Measurements from ENCODE around the gene MZF1. TPM values are rescaled to one million over a fixed set of nuclear protein-coding genes. Genes with fewer than 3 reads are reported as not detected.

The MZF1 gene
- total and polyA plus RNA-seq, 5 donors, result 10.1 to 15.6 (median 12.0) TPM

- Histone ChIP-seq H3K27ac (ENCODE audit: low read length) (no peak overlapping the region), H3K4me3 (ENCODE audit: low read length) (no peak overlapping the region), H3K4me1 (ENCODE audit: control insufficient read depth, insufficient read depth, low read length) (peaks cover 13% of the 10 kb centered on the region), H3K9me3 (ENCODE audit: control insufficient read depth, low read length) (no peaks in the 10 kb centered on the region), H3K27me3 (ENCODE audit: control insufficient read depth, insufficient read depth) (no peaks in the 10 kb centered on the region)
- intact Hi-C loops (cut with DNase I), result no loop called here
- ATAC-seq (no peak), DNase-seq (no peak)
- WGBS, result 89% methylated on average over 2 of the region's 2 CpGs
Measured at GRCh38 chr19:58552655-58553054, 20.5 kb downstream of the MZF1 start.

GRCh38 chr19:58551577-58552471, 21.3 kb downstream of the MZF1 start:
- intact Hi-C loops (cut with DNase I), result no loop called here
- Histone ChIP-seq H3K27ac (ENCODE audit: low read length) (no peak overlapping the region), H3K27me3 (ENCODE audit: control insufficient read depth, insufficient read depth) (no peaks in the 10 kb centered on the region), H3K4me1 (ENCODE audit: control insufficient read depth, insufficient read depth, low read length) (peaks cover 9% of the 10 kb centered on the region), H3K9me3 (ENCODE audit: control insufficient read depth, low read length) (no peaks in the 10 kb centered on the region), H3K4me3 (ENCODE audit: low read length) (no peak overlapping the region)
- ATAC-seq (no peak), DNase-seq (no peak)
- WGBS, result 92% methylated on average over 18 of the region's 18 CpGs

GRCh38 chr19:58551123-58551497, 22.0 kb downstream of the MZF1 start:
- Histone ChIP-seq H3K27ac (ENCODE audit: low read length) (no peak overlapping the region), H3K4me3 (ENCODE audit: low read length) (no peak overlapping the region), H3K9me3 (ENCODE audit: control insufficient read depth, low read length) (no peaks in the 10 kb centered on the region), H3K4me1 (ENCODE audit: control insufficient read depth, insufficient read depth, low read length) (peaks cover 15% of the 10 kb centered on the region), H3K27me3 (ENCODE audit: control insufficient read depth, insufficient read depth) (no peaks in the 10 kb centered on the region)
- ATAC-seq (no peak), DNase-seq (no peak)
- intact Hi-C loops (cut with DNase I), result no loop called here
- 39% methylated on average over 1 of the region's 1 CpG for WGBS

- intact Hi-C loops (cut with DNase I), result no loop called here
- Histone ChIP-seq H3K9me3 (ENCODE audit: control insufficient read depth, low read length) (no peaks in the 10 kb centered on the region), H3K4me3 (ENCODE audit: low read length) (no peak overlapping the region), H3K27me3 (ENCODE audit: control insufficient read depth, insufficient read depth) (no peaks in the 10 kb centered on the region), H3K27ac (ENCODE audit: low read length) (no peak overlapping the region), H3K4me1 (ENCODE audit: control insufficient read depth, insufficient read depth, low read length) (peaks cover 20% of the 10 kb centered on the region)
- ATAC-seq (no peak), DNase-seq (no peak)
- 86% methylated on average over 13 of the region's 13 CpGs for WGBS
Measured at GRCh38 chr19:58550362-58551122, 22.6 kb downstream of the MZF1 start.

GRCh38 chr19:58549664-58550361, 23.3 kb downstream of the MZF1 start:
- ATAC-seq (no peak), DNase-seq (no peak)
- no peaks in the 10 kb centered on the region for H3K27me3 ChIP-seq (ENCODE audit: control insufficient read depth, insufficient read depth)
- H3K4me3 ChIP-seq (ENCODE audit: low read length), result no peak overlapping the region
- 87% methylated on average over 11 of the region's 11 CpGs for WGBS
- H3K27ac ChIP-seq (ENCODE audit: low read length), result no peak overlapping the region
- intact Hi-C loops (cut with DNase I), result no loop called here
- no peaks in the 10 kb centered on the region for H3K9me3 ChIP-seq (ENCODE audit: control insufficient read depth, low read length)
- peaks cover 18% of the 10 kb centered on the region for H3K4me1 ChIP-seq (ENCODE audit: control insufficient read depth, insufficient read depth, low read length)

GRCh38 chr19:58548859-58549663, 24.1 kb downstream of the MZF1 start:
- intact Hi-C loops (cut with DNase I), result no loop called here
- no peak for ATAC-seq
- Histone ChIP-seq H3K4me1 (ENCODE audit: control insufficient read depth, insufficient read depth, low read length) (peaks cover 16% of the 10 kb centered on the region), H3K27me3 (ENCODE audit: control insufficient read depth, insufficient read depth) (no peaks in the 10 kb centered on the region), H3K4me3 (ENCODE audit: low read length) (no peak overlapping the region), H3K9me3 (ENCODE audit: control insufficient read depth, low read length) (no peaks in the 10 kb centered on the region), H3K27ac (ENCODE audit: low read length) (no peak overlapping the region)
- DNase-seq, result no peak
- 90% methylated on average over 20 of the region's 20 CpGs for WGBS

- H3K9me3 ChIP-seq (ENCODE audit: control insufficient read depth, low read length), result no peaks in the 10 kb centered on the region
- H3K4me1 ChIP-seq (ENCODE audit: control insufficient read depth, insufficient read depth, low read length), result peaks cover 11% of the 10 kb centered on the region
- ATAC-seq (no peak), DNase-seq (no peak)
- H3K4me3 ChIP-seq (ENCODE audit: low read length), result no peak overlapping the region
- no peak overlapping the region for H3K27ac ChIP-seq (ENCODE audit: low read length)
- WGBS, result 88% methylated on average over 18 of the region's 18 CpGs
- intact Hi-C loops (cut with DNase I), result no loop called here
- H3K27me3 ChIP-seq (ENCODE audit: control insufficient read depth, insufficient read depth), result no peaks in the 10 kb centered on the region
Measured at GRCh38 chr19:58547323-58548312, 25.5 kb downstream of the MZF1 start.

- no peak overlapping the region for H3K27ac ChIP-seq (ENCODE audit: low read length)
- ATAC-seq (no peak), DNase-seq (no peak)
- WGBS, result 26% methylated on average over 1 of the region's 1 CpG
- H3K9me3 ChIP-seq (ENCODE audit: control insufficient read depth, low read length), result no peaks in the 10 kb centered on the region
- intact Hi-C loops (cut with DNase I), result no loop called here
- H3K27me3 ChIP-seq (ENCODE audit: control insufficient read depth, insufficient read depth), result no peaks in the 10 kb centered on the region
- H3K4me1 ChIP-seq (ENCODE audit: control insufficient read depth, insufficient read depth, low read length), result peaks cover 11% of the 10 kb centered on the region
- peak overlapping the region; percentile 79 for H3K4me3 ChIP-seq (ENCODE audit: low read length)
Measured at GRCh38 chr19:58546019-58546530, 27.1 kb downstream of the MZF1 start.

GRCh38 chr19:58545286-58546018, 27.7 kb downstream of the MZF1 start:
- Histone ChIP-seq H3K4me3 (ENCODE audit: low read length) (peak overlapping the region; percentile 79), H3K9me3 (ENCODE audit: control insufficient read depth, low read length) (no peaks in the 10 kb centered on the region), H3K27me3 (ENCODE audit: control insufficient read depth, insufficient read depth) (no peaks in the 10 kb centered on the region), H3K4me1 (ENCODE audit: control insufficient read depth, insufficient read depth, low read length) (peaks cover 11% of the 10 kb centered on the region), H3K27ac (ENCODE audit: low read length) (no peak overlapping the region)
- DNase-seq, result no peak
- no peak for ATAC-seq
- 7% methylated on average over 21 of the region's 21 CpGs for whole genome bisulfite sequencing
- intact Hi-C loops (cut with DNase I), result no loop called here
